ENCODE measurements around the gene GCA. TPM values are rescaled to one million over a fixed set of nuclear protein-coding genes. Genes with fewer than 3 reads are reported as not detected.

Gene GCA
- total and polyA plus RNA-seq, 2 of the 13 experiments (the other 11 are each of a cell fraction or from before 2014, with no cell fraction given), result 42.0 to 48.3 TPM

- TF ChIP-seq ZNF646 (CRISPR knock-in tag; IDR thresholded peaks at IDR 0.05) (no peak), ZBTB1 (CRISPR knock-in tag; IDR thresholded peaks at IDR 0.05; ENCODE audit: borderline replicate concordance) (no peak), ETV6 (CRISPR knock-in tag; conservative IDR thresholded peaks at IDR 0.05) (peak; percentile 93), ATF1 (CRISPR knock-in tag; IDR thresholded peaks at IDR 0.05) (no peak), ZUFSP (CRISPR knock-in tag; IDR thresholded peaks at IDR 0.05; ENCODE audit: borderline replicate concordance) (no peak), GABPB1 (CRISPR knock-in tag; IDR thresholded peaks at IDR 0.05) (peak; percentile 90), ZSCAN9 (CRISPR knock-in tag; IDR thresholded peaks at IDR 0.05; ENCODE audit: borderline replicate concordance) (no peak; the same call in 1 of the 2 replicates), ZNF580 (CRISPR knock-in tag; IDR thresholded peaks at IDR 0.05; ENCODE audit: borderline replicate concordance, low read depth) (peak; percentile 82), TAF1 (CRISPR knock-in tag; IDR thresholded peaks at IDR 0.05) (peak; percentile 86), TRIM24 (CRISPR knock-in tag; IDR thresholded peaks at IDR 0.05) (no peak), DR1 (CRISPR knock-in tag; IDR thresholded peaks at IDR 0.05) (peak; percentile 77), ZNF460 (CRISPR knock-in tag; IDR thresholded peaks at IDR 0.05; ENCODE audit: borderline replicate concordance) (no peak), ZNF484 (CRISPR knock-in tag; IDR thresholded peaks at IDR 0.05; ENCODE audit: borderline replicate concordance, low read depth) (no peak), CBX1 (IDR thresholded peaks at IDR 0.05; ENCODE audit: low read depth) (peak; percentile 54), ZNF768 (CRISPR knock-in tag; IDR thresholded peaks at IDR 0.05) (peak; percentile 74; the same call in 1 of the 2 replicates), ZNF10 (CRISPR knock-in tag; IDR thresholded peaks at IDR 0.05; ENCODE audit: borderline replicate concordance, low read depth) (no peak), ZSCAN12 (CRISPR knock-in tag; IDR thresholded peaks at IDR 0.05) (no peak), CBX2 (IDR thresholded peaks at IDR 0.05; ENCODE audit: low read depth, low read length) (no peak), CBX2 (CRISPR knock-in tag; IDR thresholded peaks at IDR 0.05; ENCODE audit: low read depth) (peak; percentile 79; the same call in 1 of the 2 replicates), PHF20 (CRISPR knock-in tag; IDR thresholded peaks at IDR 0.05) (peak; percentile 74), SRF (IDR thresholded peaks at IDR 0.05; ENCODE audit: low read depth, low read length) (no peak), ZNF670 (CRISPR knock-in tag; IDR thresholded peaks at IDR 0.05; ENCODE audit: borderline replicate concordance) (peak; percentile 82; the same call in 1 of the 2 replicates), SATB2 (CRISPR knock-in tag; IDR thresholded peaks at IDR 0.05) (no peak), SIN3B (IDR thresholded peaks at IDR 0.05; ENCODE audit: low read length) (no peak; the same call in none of the 2 replicates)
Observed at GRCh38 chr2:162343824-162344616, at the start of gene GCA (continued).
